Breast epithelium (tissue), 3 donors: ENCODE measurements around the gene NFE2L2.

Source experiments
- CTCF ChIP-seq, 3 donors: fragments of 450-650 bp; IDR thresholded peaks; one replicate each; pipeline ENCODE4 v1.5.1; 2016 to 2017; ENCODE audit warnings: antibody characterized with exemption in 3 of 3, mild to moderate bottlenecking in 3 of 3, moderate library complexity in 3 of 3
- POLR2A ChIP-seq: fragments of 450-650 bp; IDR thresholded peaks from one replicate; pipeline ENCODE4 v1.6.1; 2016; ENCODE audit warnings: antibody characterized with exemption, mild to moderate bottlenecking, moderate library complexity

- no peak for TF ChIP-seq CTCF (IDR thresholded peaks at IDR 0.05)
- TF ChIP-seq POLR2A, result no peak
Measured at GRCh38 chr2:177211576-177212105, 52.9 kb downstream of the NFE2L2 start.
